GM18526 (cell line): ENCODE results near the gene FARP2.

ENCODE experiments used
- POLR2A ChIP-seq: IDR thresholded peaks from 3 replicates; pipeline ENCODE4 v1.6.1; 2011; ENCODE audit not compliant: insufficient read length; ENCODE audit errors: extremely low read depth

FARP2 gene

GRCh38 chr2:241355983-241356870 is at the start of gene FARP2:
FARP2 (plus strand) TSS chr2:241356285; CDS start chr2:241373108, 16,823 bp downstream.
- peak; percentile 91 for TF ChIP-seq POLR2A

DNA sequence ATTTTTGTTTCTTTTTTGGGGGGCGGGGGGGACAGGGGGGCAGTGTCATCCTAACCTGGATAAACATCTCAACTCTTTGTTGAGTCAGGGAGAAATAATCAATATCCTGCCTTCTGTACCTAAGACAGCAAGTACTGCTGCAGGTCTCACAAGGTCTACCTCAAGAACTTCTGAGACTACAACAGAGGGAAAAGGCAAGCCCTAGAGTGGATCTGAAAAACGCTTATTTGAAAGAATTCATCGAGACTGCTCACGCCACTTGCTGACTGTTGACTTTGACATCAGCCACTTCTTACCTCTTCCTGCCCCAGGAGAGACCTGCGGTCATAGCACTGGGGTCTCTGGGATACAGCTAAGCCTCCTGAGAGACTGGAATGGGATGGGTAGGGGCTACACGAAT is 49.0 kb upstream of the FARP2 start:
- TF ChIP-seq POLR2A: no peak

DNA sequence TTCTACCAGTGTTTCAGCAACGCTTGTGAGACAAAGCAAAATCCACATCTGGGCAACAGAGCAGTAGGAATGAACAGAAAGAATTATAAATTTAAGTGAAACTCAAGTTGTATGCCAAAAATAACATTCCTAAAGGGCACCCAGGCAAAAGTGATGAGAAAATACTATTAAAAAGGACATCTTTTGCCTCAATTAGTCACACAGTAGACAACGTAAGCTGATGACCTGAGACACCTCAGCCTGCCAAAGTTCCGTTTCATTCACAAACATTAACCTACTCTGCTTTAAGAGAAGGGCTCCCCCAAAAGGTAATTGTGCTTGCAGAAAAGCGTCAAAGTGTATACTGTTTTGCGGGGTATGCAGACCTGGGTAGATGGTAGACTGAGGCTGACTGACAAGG is 47.8 kb upstream of the FARP2 start:
- no peak for TF ChIP-seq POLR2A

- TF ChIP-seq POLR2A: no peak
These were observed 47.1 kb upstream of the FARP2 start for GRCh38 chr2:241308832-241309500.

DNA sequence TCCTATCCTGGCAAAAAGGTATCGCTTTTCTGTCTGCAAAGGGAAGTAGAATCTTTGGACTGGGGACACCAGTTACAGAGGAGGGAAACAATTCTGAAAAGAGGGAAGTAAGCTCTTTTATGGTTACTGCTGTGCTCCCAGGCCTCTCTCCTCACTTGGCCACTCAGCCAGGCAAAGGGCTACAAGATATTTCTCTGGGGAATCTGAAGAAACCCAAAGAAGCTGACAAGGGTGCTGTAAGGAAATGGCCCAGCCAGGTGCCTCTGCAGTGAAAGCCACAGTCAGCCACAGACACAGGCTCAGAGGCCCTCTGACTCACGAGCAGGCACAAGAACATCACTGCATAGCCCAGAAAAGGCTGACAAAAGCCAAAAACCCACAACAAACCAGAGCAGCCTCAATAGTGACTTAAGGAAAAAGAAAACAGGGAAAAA is 46.4 kb upstream of the FARP2 start:
- TF ChIP-seq POLR2A: no peak

DNA sequence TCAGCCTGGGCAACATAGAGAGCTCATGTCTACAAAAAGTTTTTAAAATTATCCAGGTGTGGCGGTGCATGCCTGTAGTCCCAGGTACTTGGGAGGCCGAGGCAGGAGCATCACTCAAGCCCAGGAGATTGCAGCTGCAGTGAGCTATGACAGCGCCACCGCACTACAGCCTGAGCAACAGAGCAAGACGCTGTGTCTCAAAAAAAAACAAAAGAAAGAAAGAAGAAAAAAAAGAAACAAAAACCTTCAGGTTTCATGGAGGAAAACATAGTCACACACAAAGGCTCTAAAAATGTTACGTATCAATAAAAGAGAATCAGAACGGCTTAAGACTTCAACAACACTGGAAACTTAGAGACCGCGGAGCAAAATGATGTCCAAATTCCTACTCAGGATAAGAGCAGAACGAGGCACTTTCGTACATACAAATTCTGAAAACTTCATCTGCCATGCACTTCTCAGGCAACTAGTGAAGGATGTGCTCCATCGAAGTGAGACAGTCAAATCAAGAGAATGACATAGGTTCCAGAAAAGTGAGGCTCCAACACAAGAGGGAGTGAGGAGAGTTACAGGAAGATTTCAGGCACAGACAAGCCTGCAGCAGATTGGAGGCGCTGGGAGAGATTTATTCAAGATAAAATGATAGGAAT is 45.0 kb upstream of the FARP2 start:
- no peak for TF ChIP-seq POLR2A

DNA sequence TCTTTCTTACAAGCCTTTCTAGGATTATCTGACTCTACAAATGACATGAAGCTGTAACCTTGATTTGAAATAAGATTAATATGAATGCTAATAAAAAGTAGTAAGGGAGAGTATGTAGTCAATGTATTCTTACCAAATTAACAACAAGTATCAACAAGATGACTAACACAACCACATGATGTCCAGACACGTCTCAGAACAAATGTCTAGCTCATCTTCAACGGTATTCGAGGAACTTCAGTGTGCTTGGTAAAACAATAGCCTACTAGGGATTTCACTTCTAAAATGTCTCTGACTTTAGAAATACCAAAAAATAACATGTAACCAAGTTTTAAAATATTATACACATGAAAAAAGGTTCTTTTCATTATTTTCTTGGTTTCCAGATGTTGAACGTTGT is 44.0 kb upstream of the FARP2 start:
- no peak for TF ChIP-seq POLR2A

DNA sequence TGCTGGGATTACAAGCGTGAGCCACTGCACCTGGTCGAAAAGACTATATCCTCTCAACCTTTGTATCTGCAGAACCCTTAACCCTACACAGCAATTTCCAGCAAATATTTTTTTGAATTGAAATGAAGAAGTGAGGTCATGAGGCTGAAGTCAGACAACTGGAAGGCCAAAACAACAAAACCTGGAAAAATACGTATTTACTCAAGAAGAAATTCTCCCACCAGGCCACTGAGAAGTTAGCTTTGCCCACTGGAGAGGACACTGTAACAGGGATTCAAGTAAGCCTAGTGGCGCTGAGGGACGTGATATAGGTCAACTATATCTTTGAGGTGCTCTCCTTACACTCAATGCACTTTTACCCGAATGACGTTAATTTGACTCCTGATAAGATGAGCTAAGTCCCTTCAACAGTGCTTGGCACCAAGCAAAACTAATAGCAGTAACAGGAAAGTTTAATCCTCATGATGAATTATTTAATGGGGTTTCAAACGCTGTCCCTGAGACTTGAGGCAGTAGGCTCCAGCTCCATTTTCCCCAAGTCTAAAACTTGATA is 42.5 kb upstream of the FARP2 start:
- no peak for TF ChIP-seq POLR2A

GRCh38 chr2:241314226-241315092 is 41.6 kb upstream of the FARP2 start:
- peak; percentile 91 for TF ChIP-seq POLR2A

- peak; percentile 42 for TF ChIP-seq POLR2A
These were observed 40.8 kb upstream of the FARP2 start, which contains the start of gene HDLBP for GRCh38 chr2:241315093-241315878. HDLBP (minus strand) TSS chr2:241315672; CDS start chr2:241266869, 48,803 bp downstream.

- peak; percentile 84 for TF ChIP-seq POLR2A
These were observed 40.0 kb upstream of the FARP2 start, which contains the start of gene SEPTIN2 for GRCh38 chr2:241315879-241316631. SEPTIN2 (plus strand) TSS chr2:241315925; CDS start chr2:241324233, 8,308 bp downstream.

DNA sequence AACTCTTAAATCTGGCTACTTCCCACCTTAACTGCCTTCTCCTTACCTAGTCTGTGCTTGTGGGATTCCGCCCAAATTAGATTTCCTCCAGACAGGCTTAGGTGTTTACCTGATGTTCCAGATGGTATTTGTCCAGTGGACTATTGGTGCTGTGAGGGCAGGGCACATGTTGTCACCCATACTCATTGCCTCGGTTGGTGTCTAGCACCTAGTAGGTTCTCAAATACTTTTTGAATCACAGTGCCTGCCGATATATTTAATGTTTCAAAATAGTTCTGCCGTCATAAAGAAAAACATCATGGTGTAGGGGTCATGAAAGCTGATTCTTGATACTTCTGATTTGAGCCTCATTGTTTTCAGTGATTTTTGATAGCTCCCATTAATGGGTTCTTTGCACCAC is 39.3 kb upstream of the FARP2 start:
- TF ChIP-seq POLR2A: no peak

GRCh38 chr2:241317391-241317790 is 38.7 kb upstream of the FARP2 start:
- no peak for TF ChIP-seq POLR2A

GRCh38 chr2:241320394-241320793 is 35.7 kb upstream of the FARP2 start:
- no peak for TF ChIP-seq POLR2A
